T-cell (primary cell): ENCODE results near the gene FZD2. TPM values are rescaled to one million over a fixed set of nuclear protein-coding genes. Genes with fewer than 3 reads are reported as not detected.
"Not testable (repeated sequence)": the region's sequence is repeated elsewhere in the genome, so short reads cannot be mapped to it uniquely, and the experiment has no call there.

ENCODE experiments used
- ATAC-seq, 4 experiments: fragments of 200-7000 bp in 3 of 4; fragments of 150-1000 bp in 1 of 4; cut with Tn5 transposase; replicated peaks in 1 of 4; 1 replicate in 3 of 4; 2 replicates in 1 of 4; pipeline ENCODE4 v1.10.0; 2021; ENCODE audit warnings: moderate library complexity in 3 of 4, mild to moderate bottlenecking in 2 of 4, moderate number of reproducible peaks in 1 of 4
- CTCF ChIA-PET, 2 donors: fragments of 300-600 bp; sonication (Branson Sonifier 250); formaldehyde crosslinking; loops; one replicate each; lab custom pipeline; 2022; ENCODE audit warnings: antibody characterized with exemption in 2 of 2; lab: Charles Lee
- POLR2A ChIA-PET, 2 donors: fragments of 300-600 bp; sonication (Branson Sonifier 250); formaldehyde crosslinking; loops; one replicate each; lab custom pipeline; 2022; ENCODE audit warnings: antibody characterized with exemption in 2 of 2; lab: Charles Lee
- DNase-seq, 35 experiments: peaks; one replicate each; pipeline versions ENCODE4 v3.0.0 to v3.0.0-alpha.2; 2013 to 2023
- H3K27ac ChIP-seq: one replicate; pipeline ENCODE4 v1.5.1; 2013; ENCODE audit warnings: low read length
- H3K27me3 ChIP-seq, 2 experiments: replicated peaks in 1 of 2; 1 replicate in 1 of 2; 2 replicates in 1 of 2; pipeline versions ENCODE4 v1.6.1 to v1.7.0; 2013; ENCODE audit warnings: low read length in 1 of 2, mixed read lengths in 1 of 2; ENCODE audit not compliant: control insufficient read depth in 2 of 2, insufficient read depth in 2 of 2; ENCODE audit errors: extremely low read depth in 1 of 2
- H3K36me3 ChIP-seq, 2 donors: 1 replicate in 1 of 2; 2 replicates in 1 of 2; pipeline versions ENCODE4 v1.6.1 to v1.7.0; 2013; ENCODE audit warnings: low read length in 1 of 2; ENCODE audit not compliant: control insufficient read depth in 2 of 2, insufficient read depth in 1 of 2; ENCODE audit errors: extremely low read depth in 1 of 2
- H3K4me1 ChIP-seq, 2 experiments: 1 replicate in 1 of 2; 2 replicates in 1 of 2; pipeline versions ENCODE4 v1.6.1 to v1.7.0; 2013; ENCODE audit warnings: low read length in 2 of 2, mixed read lengths in 1 of 2; ENCODE audit not compliant: insufficient read depth in 2 of 2, control insufficient read depth in 1 of 2; ENCODE audit errors: extremely low read depth in 1 of 2
- H3K4me3 ChIP-seq, 2 donors: 1 replicate in 1 of 2; 2 replicates in 1 of 2; pipeline versions ENCODE4 v1.5.1 to v1.7.0; 2013; ENCODE audit warnings: mild to moderate bottlenecking in 2 of 2, low read length in 1 of 2, moderate library complexity in 1 of 2; ENCODE audit not compliant: control insufficient read depth in 1 of 2; ENCODE audit errors: extremely low read depth in 1 of 2
- H3K9me3 ChIP-seq: 2 replicates; pipeline ENCODE4 v1.7.0; 2013
- H3K27ac Mint-ChIP-seq, 2 donors: one replicate each; pipeline ENCODE4 v1.8.0; 2020 to 2021; ENCODE audit warnings: mild to moderate bottlenecking in 2 of 2, mixed read lengths in 2 of 2
- H3K27me3 Mint-ChIP-seq, 2 donors: one replicate each; pipeline ENCODE4 v1.8.0; 2021 to 2022; ENCODE audit warnings: mixed read lengths in 2 of 2
- H3K36me3 Mint-ChIP-seq: one replicate; pipeline ENCODE4 v1.8.0; 2021; ENCODE audit warnings: mixed read lengths
- H3K4me1 Mint-ChIP-seq, 3 donors: one replicate each; pipeline ENCODE4 v1.8.0; 2020 to 2022; ENCODE audit warnings: mixed read lengths in 3 of 3, mild to moderate bottlenecking in 1 of 3
- H3K4me3 Mint-ChIP-seq, 3 donors: one replicate each; pipeline ENCODE4 v1.8.0; 2020 to 2022; ENCODE audit warnings: mild to moderate bottlenecking in 3 of 3, mixed read lengths in 3 of 3, moderate library complexity in 3 of 3
- H3K9me3 Mint-ChIP-seq, 3 donors: one replicate each; pipeline ENCODE4 v1.8.0; 2020 to 2022; ENCODE audit warnings: mixed read lengths in 3 of 3
- WGBS: methylation state at CpG from one replicate; pipeline ENCODE4 v1.1.5; 2013; ENCODE audit warnings: missing lambda C conversion rate; ENCODE audit not compliant: insufficient coverage; 5-methylcytosine and 5-hydroxymethylcytosine counted together
- total RNA-seq, 35 experiments: library from RNA in 6 of 35; stranded (reverse) in 6 of 35; fragments of 120-200 nt in 1 of 35; gene quantifications; one replicate each; pipeline versions ENCODE4 v1.2.1 to v1.2.4 and lab custom pipeline; 2013 to 2026

FZD2 gene
- total RNA-seq (under 1 TPM in 3 of 5 donors, not detected in 2; 0.20 to 0.38 (median 0.38) TPM), total RNA-seq (lab: John Stamatoyannopoulos, UW) (0 to 1.4 (median 0.07) reads per million in 29 experiments)
- total RNA-seq (2013), result 0.20 TPM

GRCh38 chr17:44556832-44557606 lies at the start of gene FZD2:
FZD2 (plus strand) TSS chr17:44557484; CDS start chr17:44557689, 205 bp downstream.
- no peaks in the 10 kb centered on the region for H3K9me3 ChIP-seq
- peaks cover 18 to 61% of the 10 kb centered on the region in 2 experiments for H3K27me3 ChIP-seq
- Mint-ChIP-seq H3K4me3 (peak within 1 kb of the TSS; percentile 87 to 90 (median 89)), H3K4me1 (peaks cover 26 to 32% (median 26%) of the 10 kb centered on the region in 3 donors), H3K27me3 (peaks cover 63 to 65% of the 10 kb centered on the region in 2 donors), H3K9me3 (no peaks in the 10 kb centered on the region), H3K36me3 (no peaks in the 10 kb centered on the region), H3K27ac (peak within 1 kb of the TSS; percentile 23 to 73)
- CTCF ChIA-PET, result interaction anchor here in 1 of 2 donors (1.0 kb wide), 2 partner anchors 10 to 24 kb away, joined by 3 to 4 read pairs; no protein-coding TSS in a partner anchor
- DNase-seq, result peak in 23 of 35 experiments; percentile 6 to 62 (median 26)
- H3K36me3 ChIP-seq, result no peaks in the 10 kb centered on the region
- peak within 1 kb of the TSS; percentile 54 to 88 for H3K4me3 ChIP-seq
- peak; percentile 58 to 81 (median 62) for ATAC-seq
- POLR2A ChIA-PET, result no interaction called here
- 0% methylated on average over 24 of the region's 49 CpGs for WGBS
- peaks cover 2 to 27% of the 10 kb centered on the region in 2 experiments for H3K4me1 ChIP-seq
- no peak within 1 kb of the TSS for H3K27ac ChIP-seq

- H3K9me3 Mint-ChIP-seq, H3K27ac Mint-ChIP-seq, H3K4me1 Mint-ChIP-seq, H3K4me3 Mint-ChIP-seq, H3K27ac ChIP-seq, H3K36me3 Mint-ChIP-seq, H3K9me3 ChIP-seq, H3K27me3 Mint-ChIP-seq, ATAC-seq, H3K4me1 ChIP-seq, DNase-seq, POLR2A ChIA-PET, H3K4me3 ChIP-seq, H3K36me3 ChIP-seq: not testable (repeated sequence)
- H3K27me3 ChIP-seq, result peaks cover 0 to 13% of the 10 kb centered on the region in 2 experiments
- CTCF ChIA-PET, result interaction anchor here in 1 of 2 donors (0.7 kb wide), 1 partner anchor 451 kb away, joined by 3 read pairs; no protein-coding TSS in a partner anchor
- 67% methylated on average over 8 of the region's 14 CpGs for WGBS
These were observed 45.8 kb upstream of the FZD2 start for GRCh38 chr17:44511241-44512134.

GRCh38 chr17:44518032-44518431 lies 39.3 kb upstream of the FZD2 start:
- H3K4me1 Mint-ChIP-seq, result no peaks in the 10 kb centered on the region
- ChIA-PET CTCF (no interaction called here), POLR2A (no interaction called here)
- H3K4me3 ChIP-seq, result no peak overlapping the region
- H3K27ac ChIP-seq, result no peak overlapping the region
- ATAC-seq (no peak), DNase-seq (no peak)
- no peaks in the 10 kb centered on the region for H3K36me3 ChIP-seq
- H3K9me3 ChIP-seq, result no peaks in the 10 kb centered on the region
- no peaks in the 10 kb centered on the region for H3K36me3 Mint-ChIP-seq
- WGBS, result 20% methylated on average over 1 of the region's 3 CpGs
- no peak overlapping the region for H3K4me3 Mint-ChIP-seq
- no peaks in the 10 kb centered on the region for H3K9me3 Mint-ChIP-seq
- no peak overlapping the region for H3K27ac Mint-ChIP-seq
- H3K4me1 ChIP-seq, result no peaks in the 10 kb centered on the region
- peaks cover 6 to 20% of the 10 kb centered on the region in 2 donors for H3K27me3 Mint-ChIP-seq
- H3K27me3 ChIP-seq, result peaks cover 0 to 22% of the 10 kb centered on the region in 2 experiments

- CTCF ChIA-PET, result no interaction called here
These were observed 34.2 kb upstream of the FZD2 start for GRCh38 chr17:44522883-44523671.

GRCh38 chr17:44523672-44523972 lies 33.7 kb upstream of the FZD2 start:
- no peak overlapping the region for H3K27ac ChIP-seq
- peaks cover 0 to 17% of the 10 kb centered on the region in 2 experiments for H3K27me3 ChIP-seq
- ChIA-PET POLR2A (no interaction called here), CTCF (no interaction called here)
- Mint-ChIP-seq H3K4me1 (no peaks in the 10 kb centered on the region), H3K9me3 (peaks cover 0 to 4% (median 0%) of the 10 kb centered on the region in 3 donors), H3K36me3 (peaks cover 3% of the 10 kb centered on the region), H3K27me3 (peaks cover 11 to 18% of the 10 kb centered on the region in 2 donors), H3K27ac (no peak overlapping the region), H3K4me3 (no peak overlapping the region)
- ATAC-seq (no peak), DNase-seq (no peak)
- H3K4me3 ChIP-seq, result no peak overlapping the region
- no peaks in the 10 kb centered on the region for H3K4me1 ChIP-seq
- no peaks in the 10 kb centered on the region for H3K36me3 ChIP-seq
- 100% methylated on average over 1 of the region's 3 CpGs for WGBS
- H3K9me3 ChIP-seq, result no peaks in the 10 kb centered on the region

More at GRCh38 chr17:44522883-44523671, 34.2 kb upstream of the FZD2 start:
- H3K4me1 Mint-ChIP-seq, result no peaks in the 10 kb centered on the region
- Histone ChIP-seq H3K36me3 (no peaks in the 10 kb centered on the region), H3K27me3 (peaks cover 0 to 20% of the 10 kb centered on the region in 2 experiments), H3K27ac (no peak overlapping the region), H3K4me3 (no peak overlapping the region), H3K4me1 (no peaks in the 10 kb centered on the region), H3K9me3 (no peaks in the 10 kb centered on the region)
- peaks cover 0 to 4% (median 0%) of the 10 kb centered on the region in 3 donors for H3K9me3 Mint-ChIP-seq
- H3K27ac Mint-ChIP-seq, result no peak overlapping the region
- peaks cover 11 to 20% of the 10 kb centered on the region in 2 donors for H3K27me3 Mint-ChIP-seq
- H3K4me3 Mint-ChIP-seq, result no peak overlapping the region
- DNase-seq, result peak in 28 of 35 experiments; percentile 3 to 48 (median 26)
- POLR2A ChIA-PET, result no interaction called here
- peak in 1 of 4 experiments; percentile 35 for ATAC-seq
- H3K36me3 Mint-ChIP-seq, result peaks cover 3% of the 10 kb centered on the region
- WGBS, result 72% methylated on average over 8 of the region's 14 CpGs
